Smooth muscle cell of the brain vasculature (primary cell): ENCODE measurements around the gene DIRAS3.
"Not testable (repeated sequence)": the region's sequence is repeated elsewhere in the genome, so short reads cannot be mapped to it uniquely, and the experiment has no call there.

Source experiments
- DNase-seq: peaks from one replicate; pipeline ENCODE4 v3.0.0-alpha.2; 2012; ENCODE audit warnings: low read depth, low spot score

DIRAS3 gene, protein sequence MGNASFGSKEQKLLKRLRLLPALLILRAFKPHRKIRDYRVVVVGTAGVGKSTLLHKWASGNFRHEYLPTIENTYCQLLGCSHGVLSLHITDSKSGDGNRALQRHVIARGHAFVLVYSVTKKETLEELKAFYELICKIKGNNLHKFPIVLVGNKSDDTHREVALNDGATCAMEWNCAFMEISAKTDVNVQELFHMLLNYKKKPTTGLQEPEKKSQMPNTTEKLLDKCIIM

DNA sequence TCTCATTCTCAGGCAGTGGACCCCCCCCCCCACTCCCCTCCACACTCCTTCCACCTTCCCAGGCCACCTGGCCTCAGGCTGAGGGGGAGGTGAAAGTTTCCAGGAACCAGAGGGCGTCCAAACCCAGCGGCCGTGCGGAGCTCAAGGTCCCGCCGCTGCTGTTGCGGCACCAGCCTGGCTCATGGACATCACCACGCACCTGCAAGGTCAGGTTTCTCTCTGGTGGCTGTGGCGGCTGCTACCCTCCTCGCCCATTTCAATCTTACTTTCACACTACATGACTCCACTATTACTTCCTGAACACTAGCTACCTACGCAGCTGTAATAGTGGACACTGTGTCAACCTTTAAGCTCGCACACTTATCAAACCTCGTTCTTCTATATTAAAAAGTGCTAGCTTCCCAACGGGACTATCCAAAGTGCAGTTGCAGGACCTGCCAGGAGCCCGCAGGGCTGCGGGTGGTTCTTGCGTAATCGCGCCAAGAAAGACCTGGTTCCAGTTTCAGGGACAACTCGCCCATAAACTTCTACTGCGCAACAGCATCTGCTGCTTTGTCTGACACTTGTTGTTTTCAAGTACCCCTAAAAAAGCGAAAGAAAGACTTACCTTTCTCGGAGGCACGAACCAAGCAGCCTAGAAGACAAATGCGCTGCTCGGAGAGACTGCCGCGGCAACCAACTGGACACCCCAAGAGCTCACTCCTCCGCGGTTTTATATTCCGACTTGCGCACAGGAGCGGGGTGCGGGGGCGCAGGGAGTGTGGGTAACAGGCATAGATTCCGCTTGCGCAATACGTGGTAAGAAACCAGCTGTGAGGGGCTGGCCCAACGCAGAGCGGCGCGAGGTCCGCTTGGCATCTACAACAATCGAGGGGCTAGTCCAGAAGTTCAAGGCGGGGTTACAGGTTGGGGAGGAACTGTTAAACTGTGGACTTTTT is at the start of gene DIRAS3:
Gene DIRAS3 (minus strand): TSS at position 687 of the 938 bp plus-strand sequence. CDS start 3,330 bp downstream, outside the sequence.
- no peak for DNase-seq

DNA sequence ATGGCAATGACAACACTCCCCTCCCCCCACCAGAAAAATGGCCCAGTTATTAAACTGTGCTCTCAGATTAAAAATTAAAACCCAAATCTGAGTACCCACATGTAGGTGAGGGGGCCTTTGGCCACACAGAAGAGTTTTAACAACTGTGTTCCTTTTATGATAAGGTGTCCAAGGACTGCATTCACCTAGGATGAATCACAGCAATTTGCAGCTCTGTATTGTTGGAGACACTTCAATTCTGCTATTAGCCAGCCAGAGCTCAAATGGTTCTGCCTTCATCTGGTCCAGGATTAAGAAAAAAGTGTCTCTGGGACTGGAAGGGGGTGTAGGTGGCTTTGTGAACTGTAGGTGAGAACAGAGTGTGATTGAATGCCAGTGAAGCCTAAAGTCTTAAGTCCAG is 43.3 kb upstream of the DIRAS3 start:
- no peak for DNase-seq

DNA sequence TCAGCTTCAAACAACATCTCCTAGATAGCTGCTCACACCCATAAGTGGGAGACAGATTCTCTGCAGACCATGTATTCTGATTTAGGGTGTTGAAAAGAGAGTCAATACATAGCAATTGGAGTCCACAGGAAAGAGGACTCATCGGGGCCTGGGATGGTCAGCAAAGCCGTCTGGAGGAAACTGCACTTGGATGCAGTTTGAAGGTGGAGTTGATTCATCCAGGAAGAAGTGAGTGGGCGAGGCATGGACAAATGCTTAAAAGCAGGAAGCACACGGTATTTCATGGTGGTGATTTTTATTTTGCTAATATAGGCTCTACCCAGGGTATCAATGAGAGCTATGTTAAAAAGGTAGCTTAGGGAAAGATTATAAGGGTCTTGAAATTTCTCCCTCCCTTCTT is 36.8 kb upstream of the DIRAS3 start:
- no peak for DNase-seq

DNA sequence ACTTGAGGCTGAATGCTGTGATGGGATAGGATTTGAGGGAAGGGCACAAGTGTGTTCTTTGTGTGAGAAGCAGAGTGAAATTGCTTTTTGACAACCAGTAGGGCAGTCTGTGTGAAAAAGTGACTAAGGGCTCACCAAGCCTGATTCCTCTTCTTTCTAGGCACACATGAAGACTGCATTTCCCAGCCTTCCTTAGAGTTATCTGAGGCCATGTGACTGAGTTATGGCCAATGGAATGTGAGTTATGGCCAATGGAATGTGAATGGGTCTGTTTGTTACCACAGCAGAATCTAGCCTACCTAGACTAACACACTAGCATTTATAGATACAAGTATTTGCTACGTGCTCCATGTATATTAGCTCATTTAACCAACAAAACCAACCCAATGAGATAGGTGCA is 35.3 kb upstream of the DIRAS3 start:
- DNase-seq, result no peak

DNA sequence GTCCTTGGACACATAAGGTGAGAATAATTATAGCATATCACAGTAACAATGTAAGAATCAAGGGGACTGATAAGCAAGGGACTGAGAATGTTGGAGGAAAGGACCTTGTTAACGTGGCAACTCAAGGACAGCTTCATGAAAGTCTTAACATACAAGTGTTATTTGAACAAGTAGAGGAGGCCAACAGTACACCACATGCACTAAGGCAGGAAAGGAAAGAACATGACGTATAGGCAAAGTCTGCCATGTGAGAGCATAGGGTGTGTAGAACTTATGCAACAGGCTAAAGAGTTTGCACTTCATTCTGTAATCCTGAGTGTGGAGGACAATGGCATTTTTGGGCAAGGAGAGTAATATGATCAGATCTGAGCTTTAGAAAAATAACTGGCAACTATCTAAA is 33.3 kb upstream of the DIRAS3 start:
- DNase-seq, result no peak

DNA sequence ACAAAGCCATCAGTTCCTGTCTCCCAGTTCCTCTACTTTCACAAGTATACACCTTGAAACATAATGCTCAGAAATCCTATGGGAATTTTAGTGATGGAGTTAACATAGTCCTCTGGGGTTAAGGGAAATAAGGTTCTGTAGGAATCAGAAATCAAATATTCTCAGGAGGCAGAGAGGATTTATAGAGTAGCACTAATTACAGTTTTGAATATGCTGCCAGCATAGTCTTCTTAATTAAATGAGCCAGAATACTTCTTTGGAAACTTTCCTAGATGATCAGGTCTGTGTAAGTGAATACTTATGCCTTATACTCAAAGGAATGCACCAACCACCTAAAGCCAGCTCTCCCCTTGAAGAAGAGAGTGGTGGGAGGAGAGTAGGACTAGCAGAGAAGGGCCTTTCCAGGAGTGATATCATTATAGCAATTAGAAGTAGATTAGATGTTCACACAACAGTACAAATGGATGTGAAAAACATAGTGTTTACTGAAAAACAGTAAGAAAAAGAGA is 31.4 kb upstream of the DIRAS3 start:
- no peak for DNase-seq

DNA sequence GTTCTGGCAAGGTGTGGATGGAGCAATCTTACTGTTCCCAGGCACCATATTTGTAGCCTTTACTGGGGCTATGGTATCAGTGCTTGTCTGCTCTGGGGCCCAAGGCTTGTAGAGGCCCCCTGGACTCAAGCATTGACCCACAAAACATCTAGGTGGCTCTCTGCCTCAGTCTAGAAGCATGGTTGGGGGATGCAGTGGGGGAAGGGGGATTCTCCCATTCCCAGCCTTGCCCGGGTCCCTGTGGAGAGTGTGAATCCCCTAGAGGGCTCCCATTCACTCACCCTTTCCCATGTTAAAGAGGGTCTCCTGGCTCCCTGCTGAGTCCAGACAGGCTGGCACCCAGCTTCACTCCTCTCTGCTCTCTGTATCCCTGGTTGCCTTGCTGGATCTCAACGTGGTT is 28.2 kb upstream of the DIRAS3 start:
- no peak for DNase-seq

DNA sequence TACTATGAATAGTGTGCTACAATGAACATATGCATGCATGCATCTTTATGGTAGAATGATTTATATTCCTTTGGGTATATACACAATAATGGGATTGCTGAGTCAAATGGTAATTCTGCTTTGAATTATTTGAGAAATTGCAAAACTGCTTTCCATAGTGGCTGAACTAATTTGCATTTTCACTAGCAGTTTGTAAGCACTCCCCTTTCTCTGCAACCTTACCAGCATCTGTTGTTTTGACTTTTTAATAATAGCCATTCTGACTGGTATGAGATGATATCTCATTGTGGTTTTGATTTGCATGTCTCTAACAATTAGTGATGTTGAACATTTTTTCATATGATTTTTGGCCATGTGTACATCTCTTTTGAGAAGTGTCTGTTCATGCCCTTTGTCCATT is 24.0 kb upstream of the DIRAS3 start:
- DNase-seq, result no peak

DNA sequence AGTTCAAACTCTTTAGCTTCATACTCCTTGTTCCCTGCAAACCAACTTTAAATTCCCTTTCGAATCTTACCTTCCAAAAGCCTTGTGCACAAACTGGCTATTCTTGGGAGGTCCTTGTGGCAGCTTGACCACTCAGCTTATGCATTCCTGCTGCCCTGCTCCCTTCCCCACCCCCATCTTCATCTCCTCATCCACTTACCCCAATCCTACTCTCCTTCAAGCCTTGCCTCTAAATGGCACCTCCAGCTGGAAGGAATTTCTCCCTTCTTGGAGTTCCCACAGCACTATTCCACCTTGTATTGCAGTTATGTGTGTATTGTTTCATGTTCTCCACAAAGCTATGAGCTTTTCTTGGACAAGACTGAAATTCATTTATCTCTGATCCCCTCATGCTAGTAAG is 15.3 kb upstream of the DIRAS3 start:
- DNase-seq, result no peak

DNA sequence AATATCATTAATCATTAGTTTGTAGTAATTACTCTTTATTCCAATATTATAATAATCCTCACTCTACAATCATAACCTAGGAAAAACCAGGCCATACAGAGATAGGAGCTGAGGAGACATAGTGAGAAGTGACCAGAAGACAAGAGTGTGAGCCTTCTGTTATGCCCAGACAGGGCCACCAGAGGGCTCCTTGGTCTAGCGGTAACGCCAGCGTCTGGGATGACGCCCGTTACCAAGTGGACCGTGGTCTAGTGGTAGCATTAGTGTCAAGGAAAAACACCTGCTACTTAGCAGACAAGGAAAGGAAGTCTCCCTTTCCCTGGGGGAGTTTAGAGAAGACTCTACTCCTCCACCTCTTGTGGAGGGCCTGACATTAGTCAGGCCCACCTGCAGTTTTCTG is 7.6 kb upstream of the DIRAS3 start:
- DNase-seq, result not testable (repeated sequence)

DNA sequence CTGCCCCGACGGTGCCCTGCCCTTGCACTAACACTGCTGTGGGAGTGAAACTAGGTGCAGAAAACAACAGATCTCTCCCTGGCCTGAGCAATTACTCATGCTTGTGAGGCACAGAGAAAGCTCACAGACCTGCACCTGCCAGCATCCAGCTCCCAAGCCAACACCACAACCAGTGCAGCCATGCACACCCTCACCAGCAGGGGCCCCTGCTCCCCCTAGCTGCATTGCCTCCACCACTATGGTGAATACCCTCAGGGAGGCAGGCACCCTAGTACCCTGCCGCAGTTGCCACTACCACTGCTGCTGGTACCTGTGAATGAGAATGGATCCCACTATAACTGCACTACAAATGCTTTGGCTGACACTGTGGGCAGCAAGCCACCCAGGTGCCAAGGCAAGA is 7.1 kb upstream of the DIRAS3 start:
- no peak for DNase-seq

DNA sequence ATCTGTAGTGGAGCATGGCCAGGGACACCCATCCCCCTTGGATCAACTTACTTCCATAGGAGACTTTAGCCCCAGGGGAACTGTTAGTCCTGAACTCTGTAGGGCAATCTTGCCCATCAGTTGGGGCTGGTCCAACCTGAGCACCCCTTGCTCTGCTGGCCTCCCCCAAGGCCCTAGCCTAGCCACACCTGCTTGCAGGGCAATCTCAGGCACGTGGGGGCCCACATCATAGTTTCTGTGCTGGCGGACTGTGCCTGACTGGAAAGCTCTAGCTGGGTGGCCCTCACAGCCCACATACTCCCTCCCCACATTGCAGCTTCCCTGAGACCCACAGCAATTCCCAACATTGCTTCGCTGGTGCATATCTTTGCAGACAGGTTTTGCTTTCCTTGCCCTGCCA is 6.6 kb upstream of the DIRAS3 start:
- no peak for DNase-seq

DNA sequence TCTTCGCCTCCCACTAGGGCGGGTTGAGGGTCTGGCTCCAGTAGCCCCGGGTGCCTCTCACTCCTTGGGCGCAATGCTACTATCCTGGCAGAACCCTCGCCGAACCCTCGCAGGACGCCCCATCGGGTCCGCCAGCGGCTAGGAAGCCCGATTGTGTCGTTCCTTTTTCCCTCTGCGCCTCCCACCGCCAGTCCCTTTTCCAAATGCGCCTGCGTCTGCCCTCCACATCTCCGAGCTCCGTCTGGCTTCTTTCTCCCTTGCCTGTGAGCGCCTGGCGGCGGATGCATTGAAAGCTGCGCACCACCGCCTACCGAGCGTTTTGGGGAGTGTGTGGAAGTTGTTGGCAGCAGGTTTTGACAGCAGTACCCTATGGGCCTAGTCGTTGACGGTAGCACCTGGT is 1.0 kb upstream of the DIRAS3 start:
- DNase-seq, result peak; percentile 26

DNA sequence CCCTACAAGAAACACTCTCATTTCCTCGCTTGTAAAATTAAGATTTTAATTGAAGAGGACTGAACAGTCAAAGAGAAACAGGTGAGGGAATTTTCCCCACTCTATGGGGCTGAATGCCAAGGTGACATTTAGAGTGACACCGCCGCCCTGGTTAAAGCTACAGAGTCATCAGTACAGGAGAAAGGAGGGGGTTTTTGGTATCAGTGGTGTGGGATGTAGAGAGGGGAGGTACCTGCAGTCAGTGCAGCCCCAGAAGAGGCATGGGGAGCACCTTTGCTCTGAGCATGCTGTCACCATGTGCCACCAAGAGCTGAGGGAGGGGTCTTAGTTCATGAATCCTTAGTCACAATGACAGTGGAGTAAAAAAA is 2.8 kb downstream of the DIRAS3 start:
- no peak for DNase-seq

DNA sequence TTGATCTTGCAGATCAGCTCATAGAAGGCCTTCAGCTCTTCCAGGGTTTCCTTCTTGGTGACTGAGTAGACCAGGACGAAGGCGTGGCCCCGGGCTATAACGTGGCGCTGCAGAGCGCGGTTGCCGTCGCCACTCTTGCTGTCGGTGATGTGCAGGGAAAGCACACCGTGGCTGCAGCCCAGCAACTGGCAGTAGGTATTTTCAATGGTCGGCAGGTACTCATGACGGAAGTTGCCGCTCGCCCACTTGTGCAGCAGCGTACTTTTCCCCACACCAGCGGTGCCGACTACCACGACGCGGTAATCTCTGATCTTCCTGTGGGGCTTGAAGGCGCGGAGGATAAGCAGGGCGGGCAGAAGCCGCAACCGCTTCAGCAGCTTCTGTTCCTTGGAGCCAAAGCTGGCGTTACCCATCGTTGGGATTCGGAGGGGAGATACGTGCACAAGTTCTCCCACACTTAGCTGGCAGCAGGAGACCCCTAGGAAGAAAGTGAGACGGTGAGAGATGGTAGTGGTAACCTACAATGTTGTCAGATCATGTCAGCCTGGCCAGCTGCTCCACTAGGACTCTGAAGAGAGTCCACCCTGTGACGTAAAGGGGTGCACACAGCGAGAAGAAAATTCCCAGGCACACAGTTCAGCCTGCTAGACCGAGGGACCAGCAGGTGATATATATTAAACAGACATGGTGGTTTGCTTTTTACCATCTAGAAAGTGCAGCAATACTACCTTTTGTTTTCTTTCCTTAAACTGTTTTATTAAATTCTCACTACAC is 3.4 kb downstream of the DIRAS3 start:
- DNase-seq, result no peak

DNA sequence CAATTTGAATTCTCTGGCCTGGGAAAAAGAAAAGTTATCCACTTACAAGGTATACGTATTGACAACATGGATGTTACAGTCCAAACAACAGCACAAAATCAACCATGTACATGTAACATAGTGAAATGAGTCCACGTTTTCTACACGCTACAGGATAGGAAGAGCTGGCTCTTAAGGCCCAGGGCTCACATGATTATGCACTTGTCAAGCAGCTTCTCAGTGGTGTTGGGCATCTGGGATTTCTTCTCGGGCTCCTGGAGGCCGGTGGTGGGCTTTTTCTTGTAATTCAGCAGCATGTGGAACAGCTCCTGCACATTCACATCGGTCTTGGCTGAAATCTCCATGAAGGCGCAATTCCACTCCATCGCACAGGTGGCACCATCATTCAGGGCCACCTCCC is 4.0 kb downstream of the DIRAS3 start:
- DNase-seq, result no peak

DNA sequence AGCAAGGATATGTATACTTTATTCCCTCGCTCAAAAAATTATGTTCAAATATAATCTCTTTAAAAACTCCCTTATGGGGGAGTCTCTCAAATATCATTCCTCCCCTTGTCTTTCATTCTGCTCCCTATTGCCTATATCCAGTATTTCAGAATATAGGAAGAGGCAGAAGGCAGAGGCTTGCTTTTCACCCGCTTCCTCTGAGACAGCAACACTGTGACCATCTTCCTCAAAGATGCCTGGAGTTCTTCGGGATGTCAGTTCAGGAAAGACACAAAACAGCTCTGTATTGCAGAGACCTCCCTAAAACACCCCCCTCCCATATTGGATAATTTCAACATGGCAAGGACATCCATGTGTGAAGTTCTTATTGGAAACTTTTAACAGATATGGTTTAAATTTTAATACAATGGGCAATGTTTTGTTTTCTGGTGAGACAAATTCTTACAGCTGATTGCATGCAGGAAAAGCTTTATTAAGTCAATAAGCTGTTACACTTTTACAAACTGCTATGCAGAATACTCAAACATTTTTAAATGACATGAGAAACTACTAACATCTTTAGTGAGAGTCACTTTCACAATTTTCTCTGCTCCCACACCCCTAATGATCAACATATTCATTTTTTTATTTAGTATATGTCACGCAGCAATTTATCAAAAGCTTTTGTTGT is 4.8 kb downstream of the DIRAS3 start:
- no peak for DNase-seq

DNA sequence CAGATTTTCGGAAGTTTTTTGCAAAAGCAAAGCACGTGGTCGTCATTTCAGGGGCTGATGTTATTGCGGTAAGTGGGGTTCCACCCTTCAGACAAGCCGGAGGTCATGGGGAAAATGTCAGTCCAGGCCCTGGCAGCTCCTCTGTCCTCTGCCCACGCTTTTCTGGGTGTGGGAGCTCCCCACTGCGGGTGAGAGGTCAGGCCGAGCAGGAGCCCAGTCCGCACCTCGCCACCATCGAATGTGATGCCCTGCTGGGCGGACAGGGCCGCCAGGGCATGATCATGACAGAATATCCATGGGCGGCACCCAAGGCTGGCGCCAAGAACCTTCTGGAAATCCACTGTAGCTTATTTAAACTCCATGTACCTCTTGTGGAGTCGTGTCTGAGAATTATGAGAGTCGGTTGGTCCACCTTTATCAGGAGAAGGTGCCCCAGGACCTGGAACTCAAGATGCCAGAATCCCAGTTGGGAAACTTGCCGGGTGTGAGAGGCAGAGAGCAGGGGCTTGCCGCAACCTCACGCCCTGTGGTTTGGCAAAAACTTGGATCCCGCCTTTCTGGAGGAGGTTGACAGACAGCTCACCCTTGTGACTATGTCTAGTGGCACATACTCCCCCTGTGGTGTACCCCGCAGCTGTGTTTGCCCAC is 6.9 kb downstream of the DIRAS3 start:
- DNase-seq, result no peak

DNA sequence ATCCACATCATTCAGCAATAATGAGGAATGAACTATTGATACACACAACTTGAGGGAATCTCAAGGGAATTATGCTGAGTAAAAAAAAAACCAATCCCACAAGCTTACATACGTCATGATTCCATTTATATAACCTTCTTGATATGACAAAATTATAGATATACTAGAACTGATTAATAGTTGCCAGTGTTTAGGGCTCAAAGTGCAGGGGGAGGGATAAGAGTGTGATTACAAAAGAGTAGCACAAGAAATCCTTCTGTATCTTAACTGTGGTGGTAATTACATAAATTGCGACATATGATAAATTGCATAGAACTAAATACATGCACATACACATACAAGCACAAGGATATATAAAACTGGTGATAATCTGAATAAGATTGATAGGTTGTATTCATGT is 13.5 kb downstream of the DIRAS3 start:
- DNase-seq, result no peak

DNA sequence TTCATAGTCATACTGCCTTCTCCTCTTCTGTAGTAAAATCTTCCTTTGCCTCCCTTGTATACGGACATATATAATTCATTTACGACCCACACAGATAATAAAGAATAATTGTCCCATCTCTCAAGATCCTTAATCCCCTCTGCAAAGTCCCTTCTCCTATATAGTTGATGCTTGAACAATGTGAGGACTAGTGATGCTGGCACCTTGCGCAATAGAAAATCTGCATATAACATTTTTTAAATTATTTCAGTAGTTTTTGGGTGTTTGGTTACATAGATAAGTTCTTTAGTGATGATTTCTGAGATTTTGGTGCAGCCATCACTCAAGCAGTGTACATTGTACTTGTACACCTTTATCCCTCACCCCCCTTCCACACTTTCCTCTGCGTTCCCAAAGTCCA is 21.0 kb downstream of the DIRAS3 start:
- DNase-seq, result no peak

DNA sequence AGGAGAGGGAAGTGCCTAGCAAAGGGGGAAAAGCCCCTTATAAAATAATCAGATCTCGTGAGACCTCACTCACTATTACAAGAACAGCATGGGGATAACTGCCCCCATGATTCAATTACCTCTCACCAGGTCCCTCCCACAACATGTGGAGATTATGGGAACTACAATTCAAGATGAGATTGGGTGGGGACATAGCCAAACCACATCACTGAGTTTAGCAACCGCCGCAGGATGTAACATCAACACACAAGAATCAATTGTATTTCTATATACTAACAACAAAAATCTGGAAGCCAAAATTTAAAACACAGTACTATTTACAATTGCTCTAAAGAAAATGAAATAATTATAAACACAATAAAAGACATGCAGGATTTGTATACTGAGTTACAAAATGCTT is 21.9 kb downstream of the DIRAS3 start:
- DNase-seq, result no peak
